Stromal cell of bone marrow (primary cell): ENCODE measurements around the gene DEGS1.
A peak's percentile ranks its signal among the peaks of the same experiment; 100 is the strongest.
"Not testable (repeated sequence)": the region's sequence is repeated elsewhere in the genome, so short reads cannot be mapped to it uniquely, and the experiment has no call there.

ENCODE experiments used
- DNase-seq: peaks from one replicate; pipeline ENCODE4 v3.0.0-alpha.2; 2012; ENCODE audit warnings: low read depth

DEGS1 gene

GRCh38 chr1:224180783-224181452 lies 2.1 kb upstream of the DEGS1 start:
- no peak for DNase-seq

GRCh38 chr1:224181453-224181810 lies 1.6 kb upstream of the DEGS1 start:
- DNase-seq = no peak

GRCh38 chr1:224182057-224182865 lies 779 bp upstream of the DEGS1 start:
- DNase-seq = no peak

GRCh38 chr1:224183591-224184312 lies 712 bp downstream of the DEGS1 start:
- no peak for DNase-seq

GRCh38 chr1:224185208-224185607 lies 2.2 kb downstream of the DEGS1 start:
- no peak for DNase-seq

- no peak for DNase-seq
Observed at GRCh38 chr1:224188286-224188685, 5.2 kb downstream of the DEGS1 start.

- DNase-seq = no peak
Observed at GRCh38 chr1:224189561-224189960, 6.5 kb downstream of the DEGS1 start.

GRCh38 chr1:224192082-224192788 lies 9.2 kb downstream of the DEGS1 start:
- DNase-seq = no peak

GRCh38 chr1:224193319-224193966 lies 10.4 kb downstream of the DEGS1 start:
- DNase-seq = no peak

- DNase-seq = no peak
Observed at GRCh38 chr1:224196813-224197600, 14.0 kb downstream of the DEGS1 start.

GRCh38 chr1:224198572-224198971 lies 15.5 kb downstream of the DEGS1 start:
- no peak for DNase-seq

- DNase-seq = no peak
Observed at GRCh38 chr1:224199679-224200078, 16.6 kb downstream of the DEGS1 start.

GRCh38 chr1:224201383-224201782 lies 18.3 kb downstream of the DEGS1 start:
- DNase-seq = no peak

GRCh38 chr1:224201853-224202252 lies 18.8 kb downstream of the DEGS1 start:
- no peak for DNase-seq

GRCh38 chr1:224203243-224204016 lies 20.4 kb downstream of the DEGS1 start:
- DNase-seq = peak; percentile 75

GRCh38 chr1:224205438-224205840 lies 22.4 kb downstream of the DEGS1 start:
- DNase-seq = peak; percentile 65

- not testable (repeated sequence) for DNase-seq
Observed at GRCh38 chr1:224205931-224206538, 23.0 kb downstream of the DEGS1 start.

GRCh38 chr1:224211206-224211962 lies 28.3 kb downstream of the DEGS1 start:
- peak; percentile 35 for DNase-seq

GRCh38 chr1:224212618-224213061 lies 29.6 kb downstream of the DEGS1 start:
- no peak for DNase-seq
